Glomerular endothelial cell (primary cell): ENCODE data around the gene BMP8B. TPM values are rescaled to one million over a fixed set of nuclear protein-coding genes. Genes with fewer than 3 reads are reported as not detected.
A peak's percentile ranks its signal among the peaks of the same experiment; 100 is the strongest.
"Not testable (repeated sequence)": the region's sequence is repeated elsewhere in the genome, so short reads cannot be mapped to it uniquely, and the experiment has no call there.

Experiments used
- DNase-seq: peaks from one replicate; pipeline ENCODE4 v3.0.0-alpha.2; 2011; ENCODE audit warnings: low read depth, low spot score; ENCODE audit errors: extremely low read depth
- total RNA-seq: library from RNA; depleted of rRNA; stranded (reverse); fragments of >200 nt; gene quantifications from 2 replicates; pipeline ENCODE4 v1.2.3, GENCODE V29; 2015

Gene BMP8B
- total RNA-seq, 1 donor from 2014 or later: not detected

GRCh38 chr1:39816415-39817090, 27.9 kb upstream of the BMP8B start:
- peak; percentile 44 for DNase-seq

- no peak for DNase-seq
Measured at GRCh38 chr1:39812913-39813312, 24.2 kb upstream of the BMP8B start.

- DNase-seq: no peak
Measured at GRCh38 chr1:39808784-39809517, 20.3 kb upstream of the BMP8B start.

GRCh38 chr1:39805385-39805784, 16.7 kb upstream of the BMP8B start:
- DNase-seq: no peak

- DNase-seq: no peak
Measured at GRCh38 chr1:39802496-39803260, 14.0 kb upstream of the BMP8B start.

- no peak for DNase-seq
Measured at GRCh38 chr1:39800471-39800835, 11.8 kb upstream of the BMP8B start.

GRCh38 chr1:39799770-39800470, 11.3 kb upstream of the BMP8B start:
- DNase-seq: peak; percentile 12

GRCh38 chr1:39798859-39799769, 10.4 kb upstream of the BMP8B start:
- not testable (repeated sequence) for DNase-seq

GRCh38 chr1:39795651-39796050, 7.0 kb upstream of the BMP8B start:
- no peak for DNase-seq

GRCh38 chr1:39791838-39792237, 3.2 kb upstream of the BMP8B start:
- no peak for DNase-seq

- DNase-seq: no peak
Measured at GRCh38 chr1:39789571-39790110, 976 bp upstream of the BMP8B start.

GRCh38 chr1:39788426-39788757, 273 bp downstream of the BMP8B start:
- DNase-seq: no peak

- DNase-seq: not testable (repeated sequence)
Measured at GRCh38 chr1:39787964-39788363, 701 bp downstream of the BMP8B start.

- DNase-seq: no peak
Measured at GRCh38 chr1:39787468-39787867, 1.2 kb downstream of the BMP8B start.

- DNase-seq: not testable (repeated sequence)
Measured at GRCh38 chr1:39787108-39787375, 1.6 kb downstream of the BMP8B start.

- DNase-seq: not testable (repeated sequence)
Measured at GRCh38 chr1:39786303-39787107, 2.2 kb downstream of the BMP8B start.

GRCh38 chr1:39782685-39783084, 6.0 kb downstream of the BMP8B start:
- DNase-seq: not testable (repeated sequence)

GRCh38 chr1:39782103-39782502, 6.6 kb downstream of the BMP8B start:
- DNase-seq: no peak

GRCh38 chr1:39781349-39781715, 7.3 kb downstream of the BMP8B start:
- no peak for DNase-seq
